HG02798 (cell line): Measurements from ENCODE around the gene CLDN22.
"Not testable (repeated sequence)": the region's sequence is repeated elsewhere in the genome, so short reads cannot be mapped to it uniquely, and the experiment has no call there.

Experiments used
- ATAC-seq: cut with Tn5 transposase; IDR thresholded peaks from one replicate; pipeline ENCODE4 v1.9.1; 2021; ENCODE audit warnings: mild to moderate bottlenecking; ENCODE audit not compliant: unreplicated experiment, poor library complexity

CLDN22 gene

GRCh38 chr4:183324056-183324455 lies 4.0 kb upstream of the CLDN22 start:
- ATAC-seq = not testable (repeated sequence)

- no peak for ATAC-seq
These were observed 3.2 kb upstream of the CLDN22 start for GRCh38 chr4:183323295-183323694.

- no peak for ATAC-seq
These were observed 2.2 kb upstream of the CLDN22 start, which contains the start of gene CLDN24 for GRCh38 chr4:183322326-183322725. CLDN24 (minus strand) TSS chr4:183322426; CDS start chr4:183322426, 0 bp downstream.

- ATAC-seq = peak; percentile 7
These were observed 1.4 kb upstream of the CLDN22 start for GRCh38 chr4:183321516-183321915.

GRCh38 chr4:183321079-183321478 lies 1.0 kb upstream of the CLDN22 start:
- ATAC-seq = peak; percentile 62

- no peak for ATAC-seq
These were observed 1.4 kb downstream of the CLDN22 start for GRCh38 chr4:183318656-183319055.

- ATAC-seq = no peak
These were observed 5.3 kb downstream of the CLDN22 start for GRCh38 chr4:183314806-183315205.

GRCh38 chr4:183314336-183314735 lies 5.7 kb downstream of the CLDN22 start:
- no peak for ATAC-seq

- no peak for ATAC-seq
These were observed 7.2 kb downstream of the CLDN22 start for GRCh38 chr4:183312841-183313240.

GRCh38 chr4:183306811-183307210 lies 13.3 kb downstream of the CLDN22 start:
- no peak for ATAC-seq

GRCh38 chr4:183304538-183304937 lies 15.5 kb downstream of the CLDN22 start:
- no peak for ATAC-seq

GRCh38 chr4:183304067-183304466 lies 16.0 kb downstream of the CLDN22 start:
- ATAC-seq = peak; percentile 66

- ATAC-seq = no peak
These were observed 16.8 kb downstream of the CLDN22 start for GRCh38 chr4:183303301-183303700.

GRCh38 chr4:183300655-183301054 lies 19.4 kb downstream of the CLDN22 start:
- ATAC-seq = no peak

GRCh38 chr4:183300070-183300469 lies 20.0 kb downstream of the CLDN22 start:
- no peak for ATAC-seq

- no peak for ATAC-seq
These were observed 20.6 kb downstream of the CLDN22 start for GRCh38 chr4:183299464-183299863.

GRCh38 chr4:183297675-183298074 lies 22.4 kb downstream of the CLDN22 start:
- ATAC-seq = peak; percentile 77

GRCh38 chr4:183295711-183296110 lies 24.4 kb downstream of the CLDN22 start:
- ATAC-seq = no peak

- no peak for ATAC-seq
These were observed 29.0 kb downstream of the CLDN22 start for GRCh38 chr4:183291070-183291469.

GRCh38 chr4:183289688-183290087 lies 30.4 kb downstream of the CLDN22 start:
- no peak for ATAC-seq

GRCh38 chr4:183288955-183289354 lies 31.1 kb downstream of the CLDN22 start:
- no peak for ATAC-seq

- ATAC-seq = peak; percentile 78
These were observed 32.4 kb downstream of the CLDN22 start for GRCh38 chr4:183287677-183288076.

GRCh38 chr4:183287309-183287659 lies 32.8 kb downstream of the CLDN22 start:
- peak; percentile 72 for ATAC-seq
